MM.1S (cell line): ENCODE data around the gene ARRDC3.

Experiments used
- CTCF ChIP-seq: fragments of 300-600 bp; sonication (generic); IDR thresholded peaks from 2 replicates; pipeline ENCODE4 v1.5.1; 2016; ENCODE audit warnings: antibody characterized with exemption, low read length, mixed read lengths
- EZH2 ChIP-seq: fragments of 300-600 bp; sonication (generic); optimal IDR thresholded peaks from 2 replicates; pipeline ENCODE3; 2017; ENCODE audit warnings: low read depth, mild to moderate bottlenecking, antibody characterized with exemption, low read length, mixed read lengths
- EZH2phosphoT487 ChIP-seq: fragments of 300-600 bp; sonication (generic); IDR thresholded peaks from 2 replicates; pipeline ENCODE4 v1.6.1; 2018; ENCODE audit warnings: antibody characterized with exemption, low read length

GRCh38 chr5:91374893-91375520 lies 8.1 kb downstream of the ARRDC3 start:
- TF ChIP-seq CTCF, result no peak
- no peak for TF ChIP-seq EZH2
- TF ChIP-seq EZH2phosphoT487, result no peak
